ENCODE measurements around the gene MSN. TPM values are rescaled to one million over a fixed set of nuclear protein-coding genes. Genes with fewer than 3 reads are reported as not detected.

The MSN gene
- total RNA-seq = 219 and 230 TPM in 2 replicates

DNA sequence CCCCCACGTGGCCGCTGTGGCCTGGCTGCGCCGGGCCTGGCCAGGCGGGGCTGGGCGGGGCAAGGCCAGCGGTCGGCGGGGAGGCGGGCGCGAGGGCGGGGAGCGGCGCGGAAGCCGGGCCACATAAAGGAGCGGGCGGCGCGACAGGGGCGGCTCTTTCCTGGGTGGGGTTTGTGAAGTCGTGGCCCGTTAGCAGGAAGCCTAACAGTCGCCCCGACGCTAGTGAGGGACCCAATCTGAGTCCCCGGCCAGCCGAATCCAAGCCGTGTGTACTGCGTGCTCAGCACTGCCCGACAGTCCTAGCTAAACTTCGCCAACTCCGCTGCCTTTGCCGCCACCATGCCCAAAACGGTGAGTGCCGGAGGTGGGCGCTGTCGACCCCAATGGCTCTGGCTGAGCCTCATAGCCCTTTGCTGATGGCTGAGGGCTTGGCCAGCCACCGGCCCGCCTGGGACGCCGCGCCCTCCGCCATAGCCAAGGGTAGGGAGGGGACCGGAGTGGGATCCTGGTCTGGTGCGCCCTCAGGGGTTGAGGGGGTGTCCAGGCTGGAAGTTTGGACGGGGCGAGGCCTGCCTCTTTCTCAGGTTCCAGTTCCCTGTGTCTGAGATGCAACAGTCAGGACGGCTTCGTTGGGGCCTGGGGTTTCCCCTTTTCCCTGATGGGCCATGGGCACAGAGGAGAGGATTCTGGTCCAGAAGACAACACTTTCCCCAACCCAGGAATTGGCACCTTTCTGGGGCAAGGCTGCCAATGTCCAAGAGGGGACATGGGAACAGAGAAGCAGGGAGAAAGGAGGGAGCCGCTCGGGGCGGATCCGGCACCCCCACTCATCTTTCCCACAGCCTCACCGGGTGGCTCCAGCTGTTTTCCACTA lies at the start of gene MSN:
Gene MSN, plus strand, starts transcription at position 152 of the 874 bp plus-strand sequence. Its CDS starts 188 bp downstream, at position 340.

Other genes with a start within 250 kb of the MSN start
- 16.9 and 18.5 TPM in 2 replicates for gene LAS1L, start 132.9 kb upstream of the MSN start, total RNA-seq

Data from dermis lymphatic vessel endothelial cell (primary cell).